ENCODE measurements around the gene SLC5A11. TPM values are rescaled to one million over a fixed set of nuclear protein-coding genes. Genes with fewer than 3 reads are reported as not detected.

The SLC5A11 gene
- total and polyA plus RNA-seq, 4 donors, result 0.15 to 4.1 (median 0.92) TPM

- TF ChIP-seq REST (IDR thresholded peaks at IDR 0.05), result no peak
Observed at GRCh38 chr16:24915576-24915975, 69.8 kb downstream of the SLC5A11 start (continued).

- 97% methylated on average over 6 of the region's 6 CpGs for WGBS
- peaks cover 0 to 34% (median 18%) of the 10 kb centered on the region in 4 donors for H3K36me3 ChIP-seq (ENCODE audit: control insufficient read depth in 4 of 4, insufficient read depth in 3 of 4, low read depth in 1 of 4, low read length in 3 of 4)
- H3K27me3 ChIP-seq (ENCODE audit: control insufficient read depth in 4 of 4, insufficient read depth in 4 of 4, low read length in 3 of 4), result no peaks in the 10 kb centered on the region
- no peak overlapping the region for H3K4me3 ChIP-seq (ENCODE audit: low read depth in 1 of 3, low read length in 3 of 3)
- no peaks in the 10 kb centered on the region for H3K4me1 ChIP-seq (ENCODE audit: control insufficient read depth in 4 of 4, insufficient read depth in 4 of 4, low read length in 3 of 4)
- no peak overlapping the region for H3K27ac ChIP-seq (ENCODE audit: low read depth in 1 of 2, low read length in 2 of 2)
- TF ChIP-seq GABPA (IDR thresholded peaks at IDR 0.05 in 1 of 2, conservative IDR thresholded peaks at IDR 0.05 in 1 of 2) (no peak), JUND (IDR thresholded peaks at IDR 0.05) (no peak), MAX (IDR thresholded peaks at IDR 0.05) (no peak), HNF4A (conservative IDR thresholded peaks at IDR 0.05) (no peak), ATF3 (IDR thresholded peaks at IDR 0.05) (no peak), CTCF (IDR thresholded peaks at IDR 0.05; ENCODE audit: low read depth, low read length, missing input control) (no peak), YY1 (IDR thresholded peaks at IDR 0.05) (no peak), EGR1 (IDR thresholded peaks at IDR 0.05; ENCODE audit: low read depth in 2 of 2) (no peak), RAD21 (IDR thresholded peaks at IDR 0.05) (no peak), FOXA1 (IDR thresholded peaks at IDR 0.05) (no peak), FOXA2 (IDR thresholded peaks at IDR 0.05) (no peak), TAF1 (conservative IDR thresholded peaks at IDR 0.05) (no peak), NR2F2 (IDR thresholded peaks at IDR 0.05) (no peak), REST (IDR thresholded peaks at IDR 0.05) (no peak), SP1 (IDR thresholded peaks at IDR 0.05) (no peak), ZBTB33 (IDR thresholded peaks at IDR 0.05) (no peak), RXRA (IDR thresholded peaks at IDR 0.05) (no peak), HNF4G (IDR thresholded peaks at IDR 0.05) (no peak)
- H3K9me3 ChIP-seq (ENCODE audit: control insufficient read depth in 4 of 4, low read length in 3 of 4), result no peaks in the 10 kb centered on the region
- H3K9ac ChIP-seq (ENCODE audit: low read depth in 1 of 2, low read length in 2 of 2), result no peak overlapping the region
- DNase-seq (ENCODE audit: low spot score), result no peak
Observed at GRCh38 chr16:24917236-24917635, 71.5 kb downstream of the SLC5A11 start.

All from liver (tissue), 9 donors.